HepG2 (cell line): ENCODE measurements around the gene GNB3. TPM values are rescaled to one million over a fixed set of nuclear protein-coding genes. Genes with fewer than 3 reads are reported as not detected.

ENCODE experiments used
- ATAC-seq: fragments of 200-7000 bp; cut with Tn5 transposase; 3 replicates; pipeline ENCODE4 v1.9.1; 2020; ENCODE audit warnings: mild to moderate bottlenecking, moderate library complexity
- BruUV-seq: library from RNA; stranded (reverse); fragments of 400-500 nt; replicated peaks from 2 replicates; lab custom pipeline; 2021; lab: Mats Ljungman, UMichigan
- CTCF ChIA-PET: fragments of 300-600 bp; formaldehyde crosslinking; extraction: SDS; loops from one replicate; lab custom pipeline; 2021; ENCODE audit warnings: low total read pairs, inconsistent platforms, low intra/inter-chr PET ratio; lab: Yijun Ruan, JAX
- POLR2A ChIA-PET: fragments of 350-600 bp; sonication (Branson Sonifier 250); formaldehyde crosslinking; loops from one replicate; lab custom pipeline; 2020; ENCODE audit warnings: antibody characterized with exemption, inconsistent platforms; lab: Yijun Ruan, JAX
- DNase-seq: peaks from one replicate; pipeline ENCODE4 v3.0.0-alpha.2; 2015; ENCODE audit warnings: low spot score
- FAIRE-seq: peaks from 3 replicates; lab custom pipeline; 2011; peaks lifted over from hg19 to GRCh38; lab: Jason Lieb, UNC
- H2AFZ ChIP-seq: one replicate; pipeline ENCODE4 v1.6.1; 2011; ENCODE audit warnings: low read length, inconsistent platforms
- H3K27ac ChIP-seq: fragments of 300-600 bp; 3 replicates; pipeline ENCODE4 v1.8.0; 2011; ENCODE audit warnings: mixed run types, mild to moderate bottlenecking, mixed read lengths, low read length, inconsistent platforms; ENCODE audit not compliant: insufficient read depth; ENCODE audit errors: extremely low read length
- H3K27me3 ChIP-seq, 2 experiments: fragments of 200-600 bp in 1 of 2; 2 replicates in 1 of 2; 3 replicates in 1 of 2; pipeline versions ENCODE4 v1.6.0 to v1.8.0; 2011; ENCODE audit warnings: low read length in 2 of 2, mild to moderate bottlenecking in 2 of 2, moderate library complexity in 2 of 2, inconsistent platforms in 1 of 2; ENCODE audit not compliant: insufficient read depth in 2 of 2, control insufficient read depth in 1 of 2
- H3K36me3 ChIP-seq, 2 experiments: fragments of 200-600 bp in 1 of 2; replicated peaks in 1 of 2; 2 replicates in 1 of 2; 3 replicates in 1 of 2; pipeline versions ENCODE4 v1.5.1 to v1.8.0; 2011; ENCODE audit warnings: low read length in 2 of 2, inconsistent platforms in 1 of 2; ENCODE audit not compliant: insufficient read depth in 2 of 2, control insufficient read depth in 1 of 2
- H3K4me1 ChIP-seq: 2 replicates; pipeline ENCODE4 v1.5.1; 2012; ENCODE audit warnings: low read length, inconsistent platforms; ENCODE audit not compliant: insufficient read depth
- H3K4me2 ChIP-seq: 2 replicates; pipeline ENCODE4 v1.6.0; 2011; ENCODE audit warnings: low read depth, low read length, inconsistent platforms
- H3K4me3 ChIP-seq, 3 experiments: fragments of 200-600 bp in 1 of 3; sonication (generic), shearing (Covaris generic) in 1 of 3; replicated peaks in 1 of 3; 2 replicates each; pipeline ENCODE4 v1.5.1; 2011 to 2016; ENCODE audit warnings: low read length in 3 of 3, inconsistent platforms in 2 of 3, low read depth in 2 of 3, mild to moderate bottlenecking in 2 of 3, control low read depth in 1 of 3, mixed read lengths in 1 of 3; ENCODE audit not compliant: insufficient read depth in 1 of 3
- H3K79me2 ChIP-seq: one replicate; pipeline ENCODE4 v1.6.1; 2011; ENCODE audit warnings: low read length, inconsistent platforms; ENCODE audit not compliant: insufficient read depth
- H3K9ac ChIP-seq: 2 replicates; pipeline ENCODE4 v1.6.0; 2011; ENCODE audit warnings: mild to moderate bottlenecking, low read depth, low read length, inconsistent platforms; ENCODE audit not compliant: insufficient read depth
- H3K9me3 ChIP-seq: 2 replicates; pipeline ENCODE4 v1.5.1; 2012; ENCODE audit warnings: mild to moderate bottlenecking, low read length
- H4K20me1 ChIP-seq: 2 replicates; pipeline ENCODE4 v1.6.0; 2011; ENCODE audit warnings: inconsistent platforms, mild to moderate bottlenecking, low read length, moderate library complexity; ENCODE audit not compliant: insufficient read depth
- AGO2 ChIP-seq: fragments of 200-400 bp; formaldehyde crosslinking; optimal IDR thresholded peaks from 2 replicates; pipeline ENCODE3; 2017; ENCODE audit warnings: mild to moderate bottlenecking, low read depth, low read length, moderate library complexity
- ETV6 ChIP-seq: sonication (generic); formaldehyde crosslinking; conservative IDR thresholded peaks from 2 replicates; pipeline ENCODE4 v1.4.0; 2020; ENCODE audit warnings: missing genetic modification reagents
- FOSL1 ChIP-seq: sonication (generic); formaldehyde crosslinking; IDR thresholded peaks from 2 replicates; pipeline ENCODE4 v1.9.0; 2021; ENCODE audit warnings: missing genetic modification reagents, borderline replicate concordance
- HNRNPL ChIP-seq: fragments of 200-400 bp; formaldehyde crosslinking; IDR thresholded peaks from 2 replicates; pipeline ENCODE4 v1.6.1; 2017; ENCODE audit warnings: mild to moderate bottlenecking, low read depth, low read length
- ONECUT2 ChIP-seq: sonication (generic); formaldehyde crosslinking; IDR thresholded peaks from 2 replicates; pipeline ENCODE4 v1.4.0; 2020; ENCODE audit warnings: missing genetic modification reagents
- PITX1 ChIP-seq: sonication (generic); formaldehyde crosslinking; IDR thresholded peaks from 2 replicates; pipeline ENCODE4 v1.5.1; 2020; ENCODE audit warnings: mild to moderate bottlenecking, missing genetic modification reagents
- RBFOX2 ChIP-seq: fragments of 200-400 bp; formaldehyde crosslinking; IDR thresholded peaks from 2 replicates; pipeline ENCODE4 v1.6.1; 2017; ENCODE audit warnings: low read depth, mild to moderate bottlenecking, low read length
- RFX1 ChIP-seq: fragments of 450-650 bp; IDR thresholded peaks from 2 replicates; pipeline ENCODE4 v1.6.1; 2017
- RFXAP ChIP-seq: sonication (generic); formaldehyde crosslinking; IDR thresholded peaks from 2 replicates; pipeline ENCODE4 v1.4.0; 2020; ENCODE audit warnings: missing genetic modification reagents, borderline replicate concordance
- STAG1 ChIP-seq: sonication (generic); formaldehyde crosslinking; IDR thresholded peaks from 2 replicates; pipeline ENCODE4 v1.4.0; 2020; ENCODE audit warnings: missing genetic modification reagents
- TGIF2 ChIP-seq: IDR thresholded peaks from 2 replicates; pipeline ENCODE4 v1.6.1; 2016; ENCODE audit warnings: control low read depth, missing compliant biosample characterization
- ZNF282 ChIP-seq: fragments of 450-650 bp; IDR thresholded peaks from 2 replicates; pipeline ENCODE4 v1.6.1; 2018; ENCODE audit not compliant: partially characterized antibody
- ZNF331 ChIP-seq: sonication (generic); formaldehyde crosslinking; IDR thresholded peaks from 2 replicates; pipeline ENCODE4 v1.4.0; 2020; ENCODE audit warnings: missing genetic modification reagents
- ZNF782 ChIP-seq: sonication (generic); formaldehyde crosslinking; IDR thresholded peaks from 2 replicates; pipeline ENCODE4 v1.4.0; 2020; ENCODE audit warnings: missing genetic modification reagents, mild to moderate bottlenecking, borderline replicate concordance
- WGBS: methylation state at CpG from one replicate; pipeline ENCODE4 v1.1.6; 2017; ENCODE audit warnings: low lambda C conversion rate; 5-methylcytosine and 5-hydroxymethylcytosine counted together
- in situ Hi-C: cut with HindIII; loops from 2 replicates; pipeline ENCODE4 v1.10.0; 2017; ENCODE audit warnings: low pct_unique_long_range_greater_than_20kb; ENCODE audit not compliant: extremely low pct_ligation_motif_present
- intact Hi-C: fragments of 100-400 bp; cut with micrococcal nuclease; formaldehyde crosslinking; loops from one replicate; pipeline ENCODE4 v1.10.0; 2022; ENCODE audit not compliant: unreplicated experiment
- polyA plus RNA-seq, 8 experiments: library from polyadenylated mRNA; depleted of rRNA in 3 of 8; stranded (reverse) in 7 of 8; unstranded in 1 of 8; fragments of >200 nt; fragmentation: Illumina TruSeq in 4 of 8; extraction: Trizol in 4 of 8; gene quantifications; 2 replicates each; pipeline versions ENCODE4 v1.2.1 to v1.2.3, GENCODE V29; 2011 to 2016; ENCODE audit warnings: low read depth in 4 of 8, missing spikeins in 1 of 8, mixed read lengths in 1 of 8; ENCODE audit not compliant: insufficient read depth in 1 of 8
- total RNA-seq, 5 experiments: library from RNA; depleted of rRNA; stranded (reverse); fragments of >200 nt; fragmentation: Illumina TruSeq; extraction: Trizol; gene quantifications; 2 replicates each; pipeline ENCODE4 v1.2.3, GENCODE V29; 2016; ENCODE audit warnings: low read depth in 1 of 5
- TF ChIP-seq, protein P1 (sequence below): IDR thresholded peaks from 2 replicates; pipeline ENCODE4 v1.6.1; 2016; ENCODE audit warnings: missing genetic modification reagents, missing compliant biosample characterization
- TF ChIP-seq, protein P2 (sequence below): sonication (generic); formaldehyde crosslinking; IDR thresholded peaks from 2 replicates; pipeline ENCODE4 v1.5.0; 2020; ENCODE audit warnings: missing genetic modification reagents

The GNB3 gene
- total and polyA plus RNA-seq, 2 of the 13 experiments (the other 11 are each of a cell fraction or from before 2014, with no cell fraction given), result 1.3 to 3.6 TPM

- Histone ChIP-seq H3K4me3 (no peak overlapping the region), H3K36me3 (peaks cover 13 to 24% of the 10 kb centered on the region in 2 experiments), H3K9me3 (no peaks in the 10 kb centered on the region), H2AFZ (no peak overlapping the region), H3K27ac (no peak overlapping the region), H3K4me2 (no peak overlapping the region), H4K20me1 (no peaks in the 10 kb centered on the region), H3K9ac (no peak overlapping the region), H3K27me3 (no peaks in the 10 kb centered on the region), H3K79me2 (no peaks in the 10 kb centered on the region), H3K4me1 (no peaks in the 10 kb centered on the region)
- in situ Hi-C loops (no loop called here), intact Hi-C loops (no loop called here)
- TF ChIP-seq AGO2 (peak; percentile 46), PITX1 (no peak), STAG1 (CRISPR knock-in tag) (peak; percentile 28; the same call in 1 of the 2 replicates)
- ATAC-seq (peak; percentile 64), FAIRE-seq (no peak), DNase-seq (no peak)
- no TSS peak for BruUV-seq
- POLR2A ChIA-PET, result no interaction called here
- 92% methylated on average over 8 of the region's 16 CpGs for WGBS
- CTCF ChIA-PET, result no interaction called here
These were observed 2.6 kb downstream of the GNB3 start for GRCh38 chr12:6843118-6843902.

GRCh38 chr12:6845395-6845794 lies 4.7 kb downstream of the GNB3 start:
- no TSS peak for BruUV-seq
- ChIA-PET CTCF (no interaction called here), POLR2A (no interaction called here)
- Histone ChIP-seq H3K9ac (no peak overlapping the region), H2AFZ (no peak overlapping the region), H3K9me3 (no peaks in the 10 kb centered on the region), H3K4me3 (no peak overlapping the region), H3K4me1 (peaks cover 12% of the 10 kb centered on the region), H3K27ac (no peak overlapping the region), H3K36me3 (peaks cover 12 to 38% of the 10 kb centered on the region in 2 experiments), H3K27me3 (no peaks in the 10 kb centered on the region), H3K79me2 (peaks cover 9% of the 10 kb centered on the region), H4K20me1 (no peaks in the 10 kb centered on the region), H3K4me2 (no peak overlapping the region)
- 91% methylated on average over 8 of the region's 17 CpGs for WGBS
- intact Hi-C loops (no loop called here), in situ Hi-C loops (no loop called here)
- FAIRE-seq, result no peak
- no peak for ATAC-seq
- no peak for DNase-seq
- TF ChIP-seq HNRNPL (0 out of 2 replicates have a peak, but pooled peaks have one; percentile 5), ZNF331 (no peak), ZNF782 (CRISPR knock-in tag) (no peak), TGIF2 (no peak), RBFOX2 (0 out of 2 replicates have a peak, but pooled peaks have one; percentile 22), FOSL1 (CRISPR knock-in tag) (no peak), ETV6 (CRISPR knock-in tag) (no peak), RFXAP (CRISPR knock-in tag) (no peak), ONECUT2 (no peak), AGO2 (peak; percentile 76), RFX1 (no peak), ZNF282 (no peak)
- TF ChIP-seq, protein P1, sequence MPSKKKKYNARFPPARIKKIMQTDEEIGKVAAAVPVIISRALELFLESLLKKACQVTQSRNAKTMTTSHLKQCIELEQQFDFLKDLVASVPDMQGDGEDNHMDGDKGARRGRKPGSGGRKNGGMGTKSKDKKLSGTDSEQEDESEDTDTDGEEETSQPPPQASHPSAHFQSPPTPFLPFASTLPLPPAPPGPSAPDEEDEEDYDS (CRISPR knock-in tag), result no peak
- TF ChIP-seq, protein P2, sequence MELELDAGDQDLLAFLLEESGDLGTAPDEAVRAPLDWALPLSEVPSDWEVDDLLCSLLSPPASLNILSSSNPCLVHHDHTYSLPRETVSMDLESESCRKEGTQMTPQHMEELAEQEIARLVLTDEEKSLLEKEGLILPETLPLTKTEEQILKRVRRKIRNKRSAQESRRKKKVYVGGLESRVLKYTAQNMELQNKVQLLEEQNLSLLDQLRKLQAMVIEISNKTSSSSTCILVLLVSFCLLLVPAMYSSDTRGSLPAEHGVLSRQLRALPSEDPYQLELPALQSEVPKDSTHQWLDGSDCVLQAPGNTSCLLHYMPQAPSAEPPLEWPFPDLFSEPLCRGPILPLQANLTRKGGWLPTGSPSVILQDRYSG (CRISPR knock-in tag), result no peak
